HFFc6 (cell line): ENCODE results near the gene MAP1S. TPM values are rescaled to one million over a fixed set of nuclear protein-coding genes. Genes with fewer than 3 reads are reported as not detected.
A peak's percentile ranks its signal among the peaks of the same experiment; 100 is the strongest.

ENCODE experiments used
- DNase-seq: peaks from one replicate; pipeline ENCODE4 v3.0.0-alpha.2; 2018
- H3K27ac Mint-ChIP-seq: 2 replicates; pipeline ENCODE4 v1.8.0; 2020; ENCODE audit warnings: mild to moderate bottlenecking, mixed read lengths
- H3K27me3 Mint-ChIP-seq: 2 replicates; pipeline ENCODE4 v1.8.0; 2021; ENCODE audit warnings: mild to moderate bottlenecking, moderate library complexity, mixed read lengths; ENCODE audit not compliant: insufficient read depth
- H3K36me3 Mint-ChIP-seq: 2 replicates; pipeline ENCODE4 v1.8.0; 2021; ENCODE audit warnings: low read depth, mixed read lengths
- H3K4me1 Mint-ChIP-seq: 2 replicates; pipeline ENCODE4 v1.8.0; 2020; ENCODE audit warnings: low read depth, mixed read lengths
- H3K4me3 Mint-ChIP-seq: 2 replicates; pipeline ENCODE4 v1.8.0; 2020; ENCODE audit warnings: mild to moderate bottlenecking, moderate library complexity, mixed read lengths
- H3K9me3 Mint-ChIP-seq: 2 replicates; pipeline ENCODE4 v1.8.0; 2020; ENCODE audit warnings: mild to moderate bottlenecking, mixed read lengths
- long read RNA-seq: library from polyadenylated mRNA; unstranded; transcript quantifications from one replicate; pipeline ENCODE4 v2.0.0, GENCODE V29; 2019
- total RNA-seq, 6 experiments: library from RNA; stranded (reverse); fragmentation: NEBNext Ultra II Directional; extraction: Animal tissue kit (Norgen Biotek cat#: 25700); gene quantifications; 2 replicates in 1 of 6; 3 replicates in 5 of 6; pipeline ENCODE4 v1.2.3, GENCODE V29; 2021
- TF ChIP-seq, protein P1 (sequence below): fragments of 200-600 bp; sonication (generic); IDR thresholded peaks from 2 replicates; pipeline ENCODE4 v1.5.0; 2021; ENCODE audit warnings: antibody characterized with exemption, mild to moderate bottlenecking

MAP1S gene, protein sequence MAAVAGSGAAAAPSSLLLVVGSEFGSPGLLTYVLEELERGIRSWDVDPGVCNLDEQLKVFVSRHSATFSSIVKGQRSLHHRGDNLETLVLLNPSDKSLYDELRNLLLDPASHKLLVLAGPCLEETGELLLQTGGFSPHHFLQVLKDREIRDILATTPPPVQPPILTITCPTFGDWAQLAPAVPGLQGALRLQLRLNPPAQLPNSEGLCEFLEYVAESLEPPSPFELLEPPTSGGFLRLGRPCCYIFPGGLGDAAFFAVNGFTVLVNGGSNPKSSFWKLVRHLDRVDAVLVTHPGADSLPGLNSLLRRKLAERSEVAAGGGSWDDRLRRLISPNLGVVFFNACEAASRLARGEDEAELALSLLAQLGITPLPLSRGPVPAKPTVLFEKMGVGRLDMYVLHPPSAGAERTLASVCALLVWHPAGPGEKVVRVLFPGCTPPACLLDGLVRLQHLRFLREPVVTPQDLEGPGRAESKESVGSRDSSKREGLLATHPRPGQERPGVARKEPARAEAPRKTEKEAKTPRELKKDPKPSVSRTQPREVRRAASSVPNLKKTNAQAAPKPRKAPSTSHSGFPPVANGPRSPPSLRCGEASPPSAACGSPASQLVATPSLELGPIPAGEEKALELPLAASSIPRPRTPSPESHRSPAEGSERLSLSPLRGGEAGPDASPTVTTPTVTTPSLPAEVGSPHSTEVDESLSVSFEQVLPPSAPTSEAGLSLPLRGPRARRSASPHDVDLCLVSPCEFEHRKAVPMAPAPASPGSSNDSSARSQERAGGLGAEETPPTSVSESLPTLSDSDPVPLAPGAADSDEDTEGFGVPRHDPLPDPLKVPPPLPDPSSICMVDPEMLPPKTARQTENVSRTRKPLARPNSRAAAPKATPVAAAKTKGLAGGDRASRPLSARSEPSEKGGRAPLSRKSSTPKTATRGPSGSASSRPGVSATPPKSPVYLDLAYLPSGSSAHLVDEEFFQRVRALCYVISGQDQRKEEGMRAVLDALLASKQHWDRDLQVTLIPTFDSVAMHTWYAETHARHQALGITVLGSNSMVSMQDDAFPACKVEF
- 10 to 100 TPM; 56.0 to 77.9 (median 68.2) TPM for total RNA-seq
- long read RNA-seq, transcript MAP1S-201 (7 exons, 3,419 nt), result major isoform, 11 of 18 reads
- long read RNA-seq, partial matches to known transcripts, result 5 of 18 reads
- long read RNA-seq, other reads (novel, unspliced or antisense), result 2 of 18 reads

DNA sequence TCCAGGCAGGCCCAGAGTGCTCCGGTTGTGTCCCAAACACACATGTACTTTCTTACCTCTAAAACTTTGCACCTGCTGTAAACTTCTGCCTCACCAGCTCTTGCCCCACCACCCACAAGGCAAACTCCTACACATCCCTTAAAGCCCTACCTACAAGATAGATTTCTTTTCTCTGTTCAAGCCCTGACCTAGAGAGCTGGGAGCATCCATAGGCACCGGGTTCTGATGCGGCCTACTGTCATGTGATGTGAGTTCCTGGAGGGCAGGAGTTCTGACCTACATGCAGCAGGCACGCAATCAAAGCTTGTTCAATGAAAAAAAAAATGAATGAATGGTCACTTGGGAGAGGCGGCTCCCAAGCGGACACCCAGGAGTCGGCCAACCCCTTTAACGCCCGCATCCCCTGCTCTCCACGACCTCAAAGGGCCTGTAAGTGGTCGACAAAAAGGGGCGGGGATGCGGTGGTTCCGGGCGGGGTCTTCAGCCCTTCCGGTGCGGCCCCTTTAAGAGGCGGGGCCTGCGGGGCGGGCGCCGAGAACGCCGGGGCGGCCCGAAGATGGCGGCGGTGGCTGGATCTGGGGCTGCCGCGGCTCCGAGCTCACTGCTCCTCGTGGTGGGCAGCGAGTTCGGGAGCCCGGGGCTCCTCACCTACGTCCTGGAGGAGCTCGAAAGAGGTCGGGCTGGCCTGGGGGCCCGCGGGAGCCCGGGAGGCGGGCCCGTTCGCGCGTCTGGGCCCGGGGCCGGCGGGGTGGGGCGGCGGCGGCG, at the start of gene MAP1S:
Gene MAP1S (plus strand): TSS at position 534 of the 765 bp plus-strand sequence. CDS start 23 bp downstream, at position 557.
- TF ChIP-seq, protein P1, sequence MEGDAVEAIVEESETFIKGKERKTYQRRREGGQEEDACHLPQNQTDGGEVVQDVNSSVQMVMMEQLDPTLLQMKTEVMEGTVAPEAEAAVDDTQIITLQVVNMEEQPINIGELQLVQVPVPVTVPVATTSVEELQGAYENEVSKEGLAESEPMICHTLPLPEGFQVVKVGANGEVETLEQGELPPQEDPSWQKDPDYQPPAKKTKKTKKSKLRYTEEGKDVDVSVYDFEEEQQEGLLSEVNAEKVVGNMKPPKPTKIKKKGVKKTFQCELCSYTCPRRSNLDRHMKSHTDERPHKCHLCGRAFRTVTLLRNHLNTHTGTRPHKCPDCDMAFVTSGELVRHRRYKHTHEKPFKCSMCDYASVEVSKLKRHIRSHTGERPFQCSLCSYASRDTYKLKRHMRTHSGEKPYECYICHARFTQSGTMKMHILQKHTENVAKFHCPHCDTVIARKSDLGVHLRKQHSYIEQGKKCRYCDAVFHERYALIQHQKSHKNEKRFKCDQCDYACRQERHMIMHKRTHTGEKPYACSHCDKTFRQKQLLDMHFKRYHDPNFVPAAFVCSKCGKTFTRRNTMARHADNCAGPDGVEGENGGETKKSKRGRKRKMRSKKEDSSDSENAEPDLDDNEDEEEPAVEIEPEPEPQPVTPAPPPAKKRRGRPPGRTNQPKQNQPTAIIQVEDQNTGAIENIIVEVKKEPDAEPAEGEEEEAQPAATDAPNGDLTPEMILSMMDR, result no peak
- Mint-ChIP-seq H3K36me3 (peaks cover 4% of the 10 kb centered on the region; the same call in 1 of the 2 replicates), H3K27me3 (no peaks in the 10 kb centered on the region; the same call in none of the 2 replicates), H3K9me3 (no peaks in the 10 kb centered on the region), H3K4me1 (peaks cover 41% of the 10 kb centered on the region), H3K4me3 (peak within 1 kb of the TSS; percentile 92), H3K27ac (peak within 1 kb of the TSS; percentile 82)
- peak; percentile 4 for DNase-seq

DNA sequence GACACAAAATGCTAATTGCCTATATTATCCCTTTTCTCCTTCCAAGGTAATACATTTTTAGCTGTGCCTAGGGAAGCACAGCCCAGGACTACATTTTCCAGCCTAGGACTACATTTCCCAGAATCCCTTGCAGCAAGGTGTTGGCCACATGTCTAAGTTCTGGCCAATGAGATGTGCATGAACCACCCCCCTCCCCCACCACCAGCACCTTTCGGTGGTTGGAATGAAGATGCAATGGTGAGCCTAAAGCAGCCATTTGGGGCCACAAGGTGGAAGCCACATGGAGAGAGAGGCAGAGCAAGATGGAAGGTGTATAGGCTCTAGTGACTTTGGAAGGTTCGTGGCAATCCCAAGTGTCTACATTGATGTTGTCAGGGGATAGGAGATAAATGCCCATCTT, 47.4 kb upstream of the MAP1S start:
- Mint-ChIP-seq H3K9me3 (no peaks in the 10 kb centered on the region), H3K4me3 (no peak overlapping the region), H3K36me3 (0 out of 2 replicates have a peak, but pooled peaks cover 5% of the 10 kb centered on the region), H3K4me1 (no peaks in the 10 kb centered on the region), H3K27me3 (peaks cover 14% of the 10 kb centered on the region), H3K27ac (no peak overlapping the region)
- peak; percentile 58 for DNase-seq
- TF ChIP-seq, protein P1, result no peak

DNA sequence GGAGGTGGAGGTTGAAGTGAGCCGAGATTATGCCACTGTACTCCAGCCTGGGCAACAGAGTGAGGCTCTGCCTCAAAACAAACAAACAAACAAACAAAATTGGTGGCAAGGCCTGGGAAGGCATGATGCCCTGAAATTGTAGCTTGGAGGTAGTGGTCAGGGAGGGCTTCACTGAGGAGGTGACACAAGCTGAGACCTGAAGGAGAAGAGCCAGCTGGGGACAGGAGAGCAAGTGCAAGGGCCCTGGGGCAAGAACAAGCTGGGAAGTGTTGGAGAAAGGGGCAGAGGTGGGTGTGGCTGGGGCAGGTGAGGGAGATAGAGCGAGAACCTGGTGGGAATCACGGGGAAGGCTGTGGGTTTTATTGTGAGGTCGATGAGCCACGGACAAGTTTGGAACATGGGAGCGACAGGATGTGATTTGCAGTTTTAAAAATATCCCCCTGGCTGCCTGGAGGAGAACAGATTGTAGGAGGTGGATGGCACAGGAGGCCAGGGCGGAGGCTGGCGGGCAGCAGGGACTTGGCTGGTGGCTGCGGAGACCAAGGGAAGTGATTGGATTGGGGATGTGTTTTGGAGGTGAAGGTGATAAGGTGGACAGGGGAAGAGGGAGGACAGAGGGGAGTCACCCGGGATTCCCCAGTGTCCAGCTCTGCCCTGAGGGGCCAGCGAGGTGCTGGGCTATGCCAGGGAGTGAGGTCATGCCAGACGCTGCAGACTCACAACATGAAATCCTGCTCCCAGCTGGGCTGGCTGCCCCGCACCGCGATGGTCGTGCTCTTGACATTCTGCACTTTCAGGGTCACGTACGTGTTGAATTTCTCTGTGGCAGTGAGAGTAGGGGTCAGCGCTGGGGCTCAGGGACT, 45.1 kb upstream of the MAP1S start:
- H3K9me3 Mint-ChIP-seq, result no peaks in the 10 kb centered on the region
- TF ChIP-seq, protein P1, result no peak
- no peak for DNase-seq
- H3K36me3 Mint-ChIP-seq, result 0 out of 2 replicates have a peak, but pooled peaks cover 5% of the 10 kb centered on the region
- H3K4me1 Mint-ChIP-seq, result peaks cover 7% of the 10 kb centered on the region
- H3K27ac Mint-ChIP-seq, result no peak overlapping the region
- peaks cover 10% of the 10 kb centered on the region for H3K27me3 Mint-ChIP-seq
- no peak overlapping the region for H3K4me3 Mint-ChIP-seq

DNA sequence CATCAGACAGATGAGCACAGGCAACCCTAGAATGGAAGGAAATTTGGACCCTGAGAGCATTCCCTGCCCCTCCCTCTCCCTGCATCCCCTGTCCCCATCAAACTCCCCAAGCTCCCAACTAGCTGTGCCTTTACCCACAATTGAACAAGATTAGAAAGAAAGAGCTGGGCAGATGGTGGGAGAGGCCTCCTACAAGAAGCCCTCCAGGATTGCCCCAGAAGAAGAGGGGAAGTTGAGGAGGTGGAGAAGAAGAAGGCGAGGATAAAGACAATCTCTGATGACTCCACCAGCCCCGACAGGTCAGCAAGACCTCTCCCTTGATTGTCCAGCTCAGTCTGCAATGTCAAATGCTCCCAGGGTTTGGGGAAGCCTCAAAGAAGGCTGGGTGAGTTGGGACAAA, 43.0 kb upstream of the MAP1S start:
- Mint-ChIP-seq H3K27ac (no peak overlapping the region), H3K4me3 (no peak overlapping the region), H3K36me3 (0 out of 2 replicates have a peak, but pooled peaks cover 5% of the 10 kb centered on the region), H3K9me3 (no peaks in the 10 kb centered on the region), H3K27me3 (peaks cover 8% of the 10 kb centered on the region), H3K4me1 (peaks cover 27% of the 10 kb centered on the region)
- DNase-seq, result no peak
- TF ChIP-seq, protein P1, result no peak
